MM.1S (cell line): ENCODE data around the gene BAG3.

ENCODE experiments used
- EZH2 ChIP-seq: fragments of 300-600 bp; sonication (generic); optimal IDR thresholded peaks from 2 replicates; pipeline ENCODE3; 2017; ENCODE audit warnings: low read depth, mild to moderate bottlenecking, antibody characterized with exemption, low read length, mixed read lengths
- EZH2phosphoT487 ChIP-seq: fragments of 300-600 bp; sonication (generic); IDR thresholded peaks from 2 replicates; pipeline ENCODE4 v1.6.1; 2018; ENCODE audit warnings: antibody characterized with exemption, low read length
- TF ChIP-seq, protein P1 (sequence below): fragments of 300-600 bp; sonication (generic); IDR thresholded peaks from 2 replicates; pipeline ENCODE4 v1.5.1; 2016; ENCODE audit warnings: antibody characterized with exemption, low read length, mixed read lengths

DNA sequence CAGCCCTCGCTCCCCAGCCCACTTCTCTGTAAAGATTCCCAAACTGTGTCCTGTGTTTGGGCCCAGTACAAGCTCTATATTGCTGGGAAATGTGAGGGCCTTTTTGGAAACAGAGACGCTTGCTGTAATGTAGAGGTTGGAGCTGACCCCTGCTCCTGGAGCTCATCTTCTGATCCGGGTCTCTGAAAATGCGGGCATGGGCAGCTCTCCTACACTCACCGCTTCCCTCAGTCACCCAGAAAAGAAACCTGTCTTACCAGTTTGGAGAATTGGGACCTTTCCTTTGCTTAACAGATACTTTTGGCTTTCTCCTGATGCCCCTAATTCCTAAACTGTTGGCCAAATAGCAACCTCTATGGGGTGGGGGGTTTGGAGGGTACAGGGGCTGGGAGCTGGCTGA, 18.2 kb downstream of the BAG3 start:
- no peak for TF ChIP-seq EZH2
- TF ChIP-seq, protein P1, sequence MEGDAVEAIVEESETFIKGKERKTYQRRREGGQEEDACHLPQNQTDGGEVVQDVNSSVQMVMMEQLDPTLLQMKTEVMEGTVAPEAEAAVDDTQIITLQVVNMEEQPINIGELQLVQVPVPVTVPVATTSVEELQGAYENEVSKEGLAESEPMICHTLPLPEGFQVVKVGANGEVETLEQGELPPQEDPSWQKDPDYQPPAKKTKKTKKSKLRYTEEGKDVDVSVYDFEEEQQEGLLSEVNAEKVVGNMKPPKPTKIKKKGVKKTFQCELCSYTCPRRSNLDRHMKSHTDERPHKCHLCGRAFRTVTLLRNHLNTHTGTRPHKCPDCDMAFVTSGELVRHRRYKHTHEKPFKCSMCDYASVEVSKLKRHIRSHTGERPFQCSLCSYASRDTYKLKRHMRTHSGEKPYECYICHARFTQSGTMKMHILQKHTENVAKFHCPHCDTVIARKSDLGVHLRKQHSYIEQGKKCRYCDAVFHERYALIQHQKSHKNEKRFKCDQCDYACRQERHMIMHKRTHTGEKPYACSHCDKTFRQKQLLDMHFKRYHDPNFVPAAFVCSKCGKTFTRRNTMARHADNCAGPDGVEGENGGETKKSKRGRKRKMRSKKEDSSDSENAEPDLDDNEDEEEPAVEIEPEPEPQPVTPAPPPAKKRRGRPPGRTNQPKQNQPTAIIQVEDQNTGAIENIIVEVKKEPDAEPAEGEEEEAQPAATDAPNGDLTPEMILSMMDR, result no peak
- TF ChIP-seq EZH2phosphoT487, result no peak
